HG02970 (cell line): Measurements from ENCODE around the gene ARID1A.
"Not testable (repeated sequence)": the region's sequence is repeated elsewhere in the genome, so short reads cannot be mapped to it uniquely, and the experiment has no call there.

Source experiments
- ATAC-seq: cut with Tn5 transposase; IDR thresholded peaks from one replicate; pipeline ENCODE4 v1.9.1; 2021; ENCODE audit warnings: mild to moderate bottlenecking, moderate library complexity, moderate number of reproducible peaks; ENCODE audit not compliant: unreplicated experiment, low FRiP score

ARID1A gene

DNA sequence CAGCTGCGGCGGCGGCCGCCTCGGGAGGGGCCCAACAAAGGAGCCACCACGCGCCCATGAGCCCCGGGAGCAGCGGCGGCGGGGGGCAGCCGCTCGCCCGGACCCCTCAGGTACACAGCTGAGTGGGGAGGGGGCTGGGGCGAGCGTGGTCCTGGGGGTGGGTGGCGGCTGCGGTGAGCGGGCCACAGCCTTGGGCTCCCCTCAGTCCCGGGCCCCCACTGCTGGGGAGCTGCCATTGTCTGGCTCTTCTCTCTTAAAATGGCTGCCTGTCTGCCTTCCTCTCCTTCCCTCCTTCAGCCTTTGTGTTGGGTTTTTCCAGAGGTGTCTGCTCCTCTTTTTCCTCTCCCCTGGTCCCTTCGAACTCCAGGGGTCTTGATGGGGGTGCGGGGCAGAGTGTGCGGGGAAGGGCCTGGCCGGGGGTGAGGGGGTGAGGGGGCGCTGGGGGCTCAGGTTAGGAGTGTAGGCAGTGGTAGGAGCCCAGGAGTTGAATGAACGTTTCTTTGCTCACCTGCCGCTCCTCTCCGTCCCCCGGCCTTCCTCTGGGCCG, 1.7 kb downstream of the ARID1A start:
- no peak for ATAC-seq

DNA sequence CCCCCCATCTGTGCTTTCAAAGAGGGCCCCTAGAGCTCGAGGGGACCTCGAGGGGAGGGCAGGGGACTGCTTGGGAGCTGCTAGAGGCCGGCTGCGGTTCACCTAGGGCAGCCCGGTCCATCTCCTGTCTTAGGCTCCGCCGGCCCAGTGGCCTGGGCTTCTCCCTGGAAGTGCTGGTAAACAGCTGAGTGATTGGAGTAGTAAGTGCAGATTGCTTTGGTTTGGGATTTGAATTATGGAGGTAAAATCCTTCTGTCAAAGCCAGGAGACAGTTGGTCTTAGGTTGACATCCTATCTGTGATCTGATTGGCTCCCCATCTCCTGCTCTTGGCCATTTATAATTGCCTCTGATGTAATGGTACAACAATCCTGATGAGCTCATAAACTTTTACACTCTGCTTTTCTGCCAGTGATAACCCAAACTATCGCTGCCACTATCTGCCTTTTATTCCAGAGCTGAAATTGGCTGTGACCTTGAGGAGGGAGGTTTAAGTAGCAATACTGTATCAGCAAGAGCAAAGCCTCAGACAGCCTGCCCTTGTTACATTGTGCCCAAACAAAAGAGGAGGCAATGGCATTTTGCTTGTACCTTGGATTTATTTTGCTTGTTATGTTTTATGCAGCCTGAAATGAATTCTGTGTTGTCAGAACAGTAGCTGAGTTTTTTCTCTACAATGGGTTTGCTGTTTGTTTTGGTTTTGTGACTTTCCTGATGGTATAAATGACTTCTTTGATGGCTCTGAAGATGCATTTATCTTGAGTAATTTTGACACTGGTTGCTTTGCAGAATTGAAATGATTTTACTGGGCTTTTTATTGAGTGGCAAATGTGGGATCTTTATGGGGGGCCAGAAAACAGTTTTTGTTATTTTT, 2.4 kb downstream of the ARID1A start:
- no peak for ATAC-seq

DNA sequence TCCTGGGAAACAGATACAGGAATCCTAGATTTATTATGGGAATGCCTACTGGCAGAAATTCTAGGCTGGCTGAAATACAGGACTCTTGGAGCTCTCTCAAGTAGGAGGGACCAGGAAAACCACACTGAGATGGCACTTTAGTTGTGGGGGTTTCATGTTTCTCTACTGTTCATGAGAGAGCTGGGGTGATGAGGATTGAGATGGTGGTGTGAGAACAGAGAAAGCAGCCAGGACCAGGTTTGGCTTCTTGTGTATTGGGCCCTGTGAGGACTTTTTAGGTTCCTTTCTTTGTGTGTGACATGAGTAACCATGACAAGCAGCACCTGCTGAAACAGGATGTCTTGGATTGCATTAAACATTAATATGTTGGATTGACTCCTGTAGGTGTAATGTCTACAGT, 4.9 kb downstream of the ARID1A start:
- no peak for ATAC-seq

DNA sequence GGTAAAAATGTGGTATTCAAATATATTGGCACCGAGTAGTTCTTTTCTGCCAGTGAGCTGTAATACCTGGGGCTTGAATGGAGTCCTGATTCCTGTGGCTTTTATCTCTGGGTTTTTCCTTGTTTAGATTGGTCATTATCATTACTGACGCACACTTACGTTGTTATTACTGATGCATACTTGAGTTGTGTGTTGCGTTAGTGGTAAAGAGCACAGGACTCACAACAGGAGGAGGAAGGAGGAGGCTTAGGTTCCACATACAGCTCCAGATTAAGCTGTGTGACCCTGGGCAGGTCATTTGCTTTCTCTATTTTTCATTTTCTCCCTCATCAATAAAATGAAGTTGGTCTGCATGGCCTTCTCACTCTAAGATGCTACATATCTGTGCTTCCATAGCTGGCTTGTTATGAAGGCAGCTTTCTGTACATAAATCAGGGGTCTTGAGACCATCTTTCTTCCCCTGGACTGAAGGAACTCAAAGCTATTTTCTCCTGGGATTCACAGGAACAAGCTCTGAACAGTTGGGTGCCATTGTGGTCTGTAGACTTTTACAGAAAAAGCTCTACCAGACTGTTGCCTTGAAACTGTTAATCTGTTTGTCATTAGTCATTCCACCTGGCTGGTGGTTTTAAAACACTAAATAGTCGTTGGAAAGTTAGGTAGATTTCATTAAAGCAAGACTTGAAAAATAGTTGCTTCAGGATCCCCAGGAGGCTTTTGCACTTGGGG, 5.6 kb downstream of the ARID1A start:
- no peak for ATAC-seq

DNA sequence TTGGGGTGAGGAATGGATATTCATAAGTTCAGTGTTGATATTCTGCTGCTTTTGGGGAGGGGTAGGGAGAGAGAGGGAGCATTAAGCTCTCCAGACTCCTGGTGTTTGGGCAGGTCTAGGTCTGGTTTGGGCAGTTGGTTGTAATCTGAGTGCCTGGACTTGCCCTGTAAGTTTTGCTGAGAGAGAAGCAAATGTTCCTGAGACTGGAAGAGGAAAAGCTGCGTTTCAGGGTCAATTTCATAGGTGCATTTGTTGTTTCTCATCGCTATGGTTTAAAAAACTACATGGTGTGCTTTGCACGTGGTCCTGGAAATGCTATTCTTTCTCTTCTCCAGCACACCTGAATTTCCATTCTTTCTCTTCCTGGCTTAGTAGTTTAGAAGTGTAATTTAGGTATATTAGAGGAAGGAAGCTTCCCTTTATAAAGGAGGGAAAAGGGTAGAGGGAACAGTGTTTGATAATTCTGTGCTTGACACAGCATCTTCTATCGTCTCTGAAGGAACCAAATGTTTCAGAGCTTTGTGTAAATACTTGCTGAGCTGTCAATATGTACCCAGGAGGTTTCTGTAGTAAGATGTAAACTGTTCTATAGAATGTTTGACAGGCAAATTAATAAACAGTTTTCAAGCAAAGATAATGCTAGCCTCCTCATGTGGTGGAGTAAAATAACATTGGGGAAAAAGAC, 6.3 kb downstream of the ARID1A start:
- no peak for ATAC-seq

DNA sequence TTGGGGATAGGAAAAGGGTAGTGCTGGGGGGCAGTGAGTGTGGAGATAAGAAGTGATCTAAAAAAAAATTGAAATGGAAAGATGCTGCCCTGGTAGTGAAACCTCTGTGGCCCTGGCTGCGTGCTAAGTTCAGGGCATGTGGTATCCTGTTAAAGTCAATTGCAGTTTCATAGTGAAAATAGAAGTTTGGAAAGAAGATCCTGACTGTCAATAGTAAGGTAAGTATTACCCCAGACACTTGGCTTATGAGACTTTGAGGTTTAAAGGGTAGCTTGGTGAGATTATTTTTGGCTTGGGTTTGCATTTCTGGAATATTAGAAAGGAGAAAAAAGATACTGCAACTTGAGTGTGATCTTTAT, 6.8 kb downstream of the ARID1A start:
- ATAC-seq = no peak

DNA sequence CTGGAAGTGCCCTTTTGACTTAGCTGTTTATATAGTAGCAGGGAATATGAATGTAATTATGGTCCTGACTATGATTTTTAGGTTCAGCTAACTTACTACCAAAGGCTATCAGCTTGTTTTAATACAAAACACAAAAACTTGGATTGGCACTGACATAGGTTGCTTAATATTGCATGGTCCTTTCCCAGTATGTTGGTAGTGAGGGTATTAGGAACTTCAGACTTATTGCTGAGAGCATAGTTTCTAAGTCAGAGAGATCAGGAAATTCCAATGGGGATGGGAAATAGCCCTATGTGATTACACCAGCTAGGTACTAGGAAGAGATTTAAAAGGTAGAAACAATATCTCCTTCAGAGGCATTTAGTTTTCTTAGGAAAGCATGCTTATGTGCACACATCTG, 7.7 kb downstream of the ARID1A start:
- ATAC-seq = no peak

DNA sequence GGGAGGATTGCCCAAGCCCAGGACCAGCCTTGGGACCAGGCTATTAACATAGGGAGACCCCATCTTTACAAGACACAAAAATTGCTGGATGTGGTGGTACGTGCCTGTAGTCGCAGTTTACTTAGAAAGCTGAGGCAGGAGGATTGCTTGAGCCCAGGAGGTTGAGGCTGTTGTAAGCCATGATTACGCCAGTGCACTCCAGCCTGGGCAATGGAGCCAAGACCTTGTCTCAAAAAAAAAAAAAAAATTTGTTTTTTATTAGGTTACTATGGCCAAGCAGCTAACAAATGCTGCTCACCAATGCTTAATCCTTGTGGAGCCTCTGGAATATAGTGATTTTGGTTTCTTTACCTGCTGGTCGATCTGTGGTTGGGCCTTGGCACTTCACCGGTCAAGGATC, 8.8 kb downstream of the ARID1A start:
- no peak for ATAC-seq

DNA sequence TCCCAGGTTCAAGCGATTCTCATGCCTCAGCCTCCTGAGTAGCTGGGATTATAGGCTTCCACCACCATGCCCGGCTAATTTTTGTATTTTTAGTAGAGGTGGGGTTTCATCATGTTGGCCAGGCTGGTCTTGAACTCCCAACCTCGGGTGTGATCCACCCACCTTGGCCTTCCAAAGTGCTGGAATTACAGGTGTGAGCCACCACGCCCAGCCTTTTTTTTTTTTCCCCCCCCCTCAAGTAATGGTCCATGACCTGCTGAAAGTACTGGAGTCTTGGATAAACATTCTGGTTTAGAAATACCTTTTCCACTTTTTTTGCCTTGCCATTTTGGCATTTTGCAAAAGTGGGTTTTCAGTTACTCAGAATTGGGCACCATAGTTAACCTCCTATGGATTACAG, 9.4 kb downstream of the ARID1A start:
- not testable (repeated sequence) for ATAC-seq

DNA sequence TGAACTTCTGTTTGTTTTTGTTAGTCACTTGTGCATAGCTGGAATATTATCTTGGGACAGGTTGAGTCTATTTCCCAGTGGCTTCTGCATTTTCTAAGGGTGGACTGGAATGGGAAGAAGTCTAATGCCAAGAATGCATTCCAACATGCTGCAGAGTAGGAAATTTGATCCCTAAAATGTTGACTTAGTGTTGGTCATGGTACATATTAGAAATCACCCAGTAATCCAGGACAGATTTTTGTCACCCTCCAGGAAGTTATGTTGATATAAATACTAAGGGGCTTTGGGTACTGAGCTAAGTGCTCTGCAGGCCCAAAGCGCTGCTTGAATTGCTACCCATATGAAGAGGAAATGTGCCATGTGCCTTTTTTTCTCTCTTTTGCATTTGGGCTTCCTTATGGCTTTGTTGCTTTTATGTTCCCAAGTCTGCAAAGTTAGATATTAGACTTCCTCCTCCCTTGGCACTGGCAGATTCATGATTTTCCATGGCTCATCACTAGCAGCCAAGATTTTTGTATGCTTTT, 10.0 kb downstream of the ARID1A start:
- ATAC-seq = no peak

DNA sequence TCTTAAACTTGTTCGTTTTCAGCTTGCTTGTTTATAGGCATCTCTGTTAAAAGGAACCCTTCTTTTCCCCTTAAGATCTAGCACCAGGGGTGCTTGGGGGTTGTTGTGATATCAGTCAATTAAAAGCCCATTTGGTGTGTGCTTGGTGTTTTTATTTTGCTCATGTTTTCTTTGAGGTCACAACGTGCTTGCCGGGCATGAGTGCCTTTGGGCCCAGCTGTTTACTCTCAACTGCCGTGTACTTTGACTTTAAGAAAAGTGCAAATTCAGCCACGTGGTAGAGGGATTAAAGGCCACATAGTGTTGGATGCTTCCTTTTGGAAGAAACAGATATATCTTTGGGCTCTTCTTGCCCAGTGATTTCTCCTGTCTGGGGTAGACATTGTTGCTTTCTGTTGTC, 10.5 kb downstream of the ARID1A start:
- no peak for ATAC-seq

DNA sequence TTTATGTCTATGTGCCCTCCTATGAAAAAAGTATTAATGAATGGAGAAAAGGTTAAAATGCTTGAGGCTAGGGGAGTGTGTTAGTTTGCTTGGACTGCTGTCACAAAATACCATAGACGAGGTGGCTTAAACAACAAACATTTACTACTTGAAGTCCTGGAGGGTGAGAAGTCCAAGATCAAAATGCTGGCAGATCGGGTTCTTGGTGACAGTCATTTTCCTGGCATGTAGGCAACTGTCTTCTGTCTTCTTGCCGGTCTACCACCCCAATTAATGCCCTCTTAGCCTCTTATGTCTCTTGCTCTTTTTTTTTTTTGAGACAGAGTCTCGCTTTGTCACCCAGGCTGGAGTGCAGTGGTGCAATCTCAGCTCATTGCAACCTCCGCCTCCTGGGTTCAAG, 15.0 kb downstream of the ARID1A start:
- no peak for ATAC-seq

DNA sequence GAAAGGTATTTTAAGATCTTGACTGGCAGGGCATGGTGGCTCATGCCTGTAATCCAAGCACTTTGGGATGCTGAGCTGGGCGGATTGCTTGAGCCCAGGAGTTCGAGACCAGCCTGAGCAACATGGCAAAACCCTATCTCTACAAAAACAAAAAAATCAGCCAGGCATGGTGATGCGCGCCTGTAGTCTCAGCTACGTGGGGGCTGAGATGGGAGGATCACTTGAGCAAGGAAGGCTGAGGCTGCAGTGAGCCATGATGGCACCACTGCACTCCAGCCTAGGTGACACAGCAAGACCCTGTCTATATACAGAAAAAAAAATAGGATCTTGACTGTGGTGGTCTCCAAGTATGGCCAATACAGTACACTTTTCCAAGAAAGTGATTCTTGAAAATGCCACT, 16.0 kb downstream of the ARID1A start:
- no peak for ATAC-seq

DNA sequence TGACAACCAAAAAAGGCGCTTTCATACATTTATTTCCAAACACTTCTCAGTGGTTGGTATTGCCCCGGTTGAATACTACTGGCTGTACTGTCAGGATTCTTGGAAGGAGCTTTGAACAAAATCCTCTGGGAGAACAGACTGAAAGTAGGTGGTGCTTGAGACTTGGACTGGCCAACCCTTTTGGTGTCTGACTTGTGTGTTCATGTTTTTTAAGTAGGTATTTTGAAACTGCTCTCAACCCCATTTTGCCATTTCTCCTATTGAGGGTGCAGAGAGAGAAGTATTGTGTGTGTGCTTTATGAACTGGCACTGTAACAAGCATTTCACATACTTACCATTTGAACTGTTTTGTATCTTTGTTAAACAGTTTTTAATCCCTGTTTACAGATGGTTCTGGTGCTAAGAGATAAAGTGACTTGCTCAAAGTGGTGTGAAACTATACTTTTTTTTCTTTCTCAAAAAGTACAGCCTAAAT, 21.2 kb downstream of the ARID1A start:
- ATAC-seq = no peak

DNA sequence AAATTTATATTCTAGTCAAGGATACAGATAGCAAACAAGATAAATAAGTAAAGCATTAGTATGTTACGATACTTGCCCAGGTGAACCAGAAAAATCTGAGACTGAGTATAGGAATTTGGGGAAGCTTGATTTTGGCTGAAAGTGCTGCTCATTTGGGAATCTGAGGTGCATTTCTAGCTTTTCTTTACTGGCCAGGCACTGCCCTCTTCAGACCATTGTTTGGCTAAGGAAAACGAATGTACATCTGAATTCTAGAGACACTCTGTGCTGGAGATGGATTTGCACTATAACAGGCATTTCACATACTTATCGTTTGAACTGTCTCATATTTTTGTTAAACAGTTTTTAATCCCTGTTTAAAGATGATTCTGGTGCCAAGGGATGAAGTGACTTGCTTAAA, 23.4 kb downstream of the ARID1A start:
- no peak for ATAC-seq

DNA sequence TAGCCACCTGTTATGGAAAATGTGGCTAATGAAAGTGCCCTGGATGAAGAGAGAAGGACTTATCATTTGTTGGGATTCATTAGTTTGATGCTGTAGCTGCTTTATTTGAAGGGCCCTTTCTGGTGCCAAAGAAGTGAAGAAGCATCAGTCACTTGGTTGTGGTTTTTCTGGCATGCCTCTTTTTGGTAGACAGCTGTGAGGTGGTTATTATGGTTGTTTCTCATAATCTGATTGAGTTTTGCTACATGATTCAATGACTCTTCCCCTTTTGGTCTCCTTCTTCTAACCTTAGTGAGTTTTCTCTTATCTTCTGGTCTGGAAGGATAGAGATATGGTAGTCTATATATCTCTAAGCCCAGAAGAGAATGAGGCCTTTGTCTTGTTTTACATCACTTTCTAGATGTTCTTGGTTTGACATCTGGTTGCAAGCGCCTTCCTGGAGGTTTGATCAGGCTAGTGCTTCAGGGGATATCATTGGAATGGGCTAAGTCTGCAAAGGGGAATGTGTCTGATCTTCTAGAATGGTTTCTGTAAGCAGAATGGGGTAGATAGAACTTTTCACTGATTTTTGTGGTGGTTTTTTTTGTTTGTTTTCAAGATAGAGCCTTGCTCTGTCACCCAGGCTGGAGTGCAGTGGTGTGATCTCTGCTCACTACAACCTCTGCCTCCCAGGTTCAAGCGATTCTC, 26.0 kb downstream of the ARID1A start:
- ATAC-seq = no peak

DNA sequence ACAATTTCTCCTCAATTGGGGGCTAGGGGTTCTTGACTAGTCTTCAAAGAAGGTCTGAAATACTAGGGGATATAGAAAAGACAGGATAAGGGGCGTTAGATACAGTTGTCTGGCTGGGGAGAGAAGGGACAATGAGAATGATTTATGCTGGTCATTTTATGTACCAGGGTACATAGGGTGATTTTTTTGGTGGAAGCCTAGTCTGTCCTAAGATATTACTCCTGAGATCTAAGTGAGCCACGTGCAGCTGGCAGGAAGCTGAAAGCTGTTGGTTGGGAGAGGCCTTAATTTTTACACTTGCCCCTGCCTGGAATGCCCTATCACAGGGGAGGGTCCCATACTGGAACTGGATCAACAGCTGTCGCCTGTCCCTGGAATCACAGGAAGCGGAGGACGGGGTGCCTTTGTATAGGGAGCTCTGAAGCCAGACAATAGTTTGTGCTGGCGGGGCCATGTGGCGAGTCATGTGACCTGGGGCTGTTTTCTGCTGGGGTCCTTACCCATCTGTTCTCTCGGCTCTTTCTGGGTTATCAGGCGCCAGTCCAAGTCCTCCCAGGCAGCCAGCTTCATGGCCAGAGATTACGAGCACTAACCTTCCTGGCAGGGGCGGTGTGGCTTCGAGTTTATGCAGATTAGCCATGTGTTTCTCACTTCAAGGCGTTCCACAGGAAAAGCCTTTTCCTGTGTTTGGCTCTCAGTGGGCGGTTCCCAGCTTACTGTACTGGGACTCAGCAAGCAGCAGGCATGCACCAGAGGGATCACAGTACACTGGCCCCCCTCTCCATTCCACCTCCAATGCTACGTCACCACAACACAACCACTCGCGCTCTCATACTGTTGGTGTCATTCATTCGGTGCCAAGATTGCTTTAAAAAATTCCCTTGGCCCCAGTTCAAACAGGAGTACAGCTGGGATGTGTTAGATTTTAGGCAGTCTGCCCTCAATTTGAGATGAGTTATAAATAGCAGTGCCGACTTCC, 27.5 kb downstream of the ARID1A start:
- ATAC-seq = no peak

DNA sequence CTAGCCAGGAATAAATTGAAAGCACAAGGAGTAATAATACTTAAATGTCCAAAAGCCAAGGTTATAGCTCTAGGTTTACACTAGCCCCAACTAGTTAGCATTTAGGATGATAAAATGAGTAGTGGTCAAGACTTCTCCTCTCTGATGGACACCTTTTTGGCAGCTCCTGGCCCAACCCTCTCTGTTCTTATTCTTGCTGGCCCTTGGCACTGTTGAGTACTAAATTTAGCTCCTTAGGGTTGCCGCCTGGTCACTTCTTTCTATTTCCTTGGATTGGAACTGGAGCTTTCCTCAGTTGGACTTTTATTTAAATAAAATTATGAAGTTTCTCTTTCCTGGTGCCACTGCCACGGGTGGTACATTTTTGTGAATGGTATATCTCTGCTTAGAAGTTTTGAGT, 28.3 kb downstream of the ARID1A start:
- ATAC-seq = no peak

DNA sequence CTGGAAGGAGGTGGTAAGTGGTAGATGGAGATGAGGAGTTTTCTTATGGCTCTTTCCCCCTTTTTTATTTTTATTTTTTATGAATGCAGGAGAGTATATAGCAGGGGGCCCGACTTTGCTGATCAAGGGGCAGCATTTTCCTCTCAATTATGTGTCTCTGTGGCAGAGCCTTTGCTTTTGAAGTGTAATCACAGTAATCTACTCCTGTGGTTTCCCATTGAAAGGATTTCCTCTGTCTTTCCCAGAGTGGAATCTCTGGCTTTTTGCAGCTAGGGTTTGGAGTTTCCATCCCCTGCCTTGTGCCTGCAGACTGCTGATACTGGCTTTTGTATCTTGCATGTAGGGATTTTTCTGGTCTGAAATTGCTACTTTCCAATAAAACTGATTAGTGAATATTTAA, 29.1 kb downstream of the ARID1A start:
- ATAC-seq = no peak
